K562 (cell line): ENCODE results near the gene HSD17B12. TPM values are rescaled to one million over a fixed set of nuclear protein-coding genes. Genes with fewer than 3 reads are reported as not detected.
A peak's percentile ranks its signal among the peaks of the same experiment; 100 is the strongest.

Experiments used
- CBX1 ChIP-seq: sonication (generic); IDR thresholded peaks from 2 replicates; pipeline ENCODE4 v1.6.1; 2016; ENCODE audit warnings: antibody characterized with exemption, low read depth, mild to moderate bottlenecking
- CUX1 ChIP-seq: fragments of 200-800 bp; sonication (Bioruptor generic); IDR thresholded peaks from 2 replicates; pipeline ENCODE4 v1.6.1; 2016; ENCODE audit warnings: missing genetic modification characterization, missing compliant biosample characterization
- HMBOX1 ChIP-seq: sonication (generic); IDR thresholded peaks from 2 replicates; pipeline ENCODE4 v1.6.1; 2016
- HMGN3 ChIP-seq: IDR thresholded peaks from 2 replicates; pipeline ENCODE4 v1.6.1; 2011; ENCODE audit warnings: borderline replicate concordance, low read depth, mild to moderate bottlenecking, mixed read lengths, low read length; ENCODE audit not compliant: insufficient read length; ENCODE audit errors: extremely low read depth
- RCOR1 ChIP-seq, 2 experiments: IDR thresholded peaks; 2 replicates each; pipeline ENCODE4 v1.6.1; 2012; ENCODE audit warnings: low read depth in 2 of 2, low read length in 2 of 2, borderline replicate concordance in 1 of 2, improper control_type of control experiment in 1 of 2
- RREB1 ChIP-seq: fragments of 250-450 bp; sonication (Bioruptor Pico); IDR thresholded peaks from 2 replicates; pipeline ENCODE4 v1.4.0; 2020
- SMARCA5 ChIP-seq: fragments of 450-650 bp; IDR thresholded peaks from 2 replicates; pipeline ENCODE4 v1.6.1; 2016
- THAP12 ChIP-seq: fragments of 250-450 bp; sonication (Bioruptor Pico); IDR thresholded peaks from 2 replicates; pipeline ENCODE4 v1.9.0; 2021; ENCODE audit warnings: mild to moderate bottlenecking, inconsistent platforms
- TRIM25 ChIP-seq: fragments of 450-650 bp; IDR thresholded peaks from 2 replicates; pipeline ENCODE4 v1.7.0; 2016; ENCODE audit warnings: borderline replicate concordance
- polyA plus RNA-seq, 8 experiments: library from polyadenylated mRNA; depleted of rRNA in 4 of 8; stranded (reverse) in 5 of 8; unstranded in 3 of 8; fragments of >200 nt; fragmentation: Nextera tagmentation in 2 of 8; fragmentation: Illumina TruSeq in 1 of 8; extraction: Ambion mirVana in 2 of 8; extraction: Trizol in 1 of 8; gene quantifications; 2 replicates each; pipeline versions ENCODE4 v1.2.1 to v1.2.3, GENCODE V29; 2011 to 2014; ENCODE audit warnings: inconsistent platforms in 1 of 8, missing spikeins in 1 of 8
- total RNA-seq, 7 experiments: library from RNA; depleted of rRNA in 6 of 7; stranded (reverse); fragments of >200 nt in 6 of 7; fragmentation: Illumina TruSeq in 2 of 7; extraction: Trizol in 2 of 7; gene quantifications; 2 replicates each; pipeline versions ENCODE4 v1.2.1 to v1.2.3, GENCODE V29; 2011 to 2021; ENCODE audit warnings: low replicate concordance in 1 of 7

The HSD17B12 gene
- total and polyA plus RNA-seq, 9 of the 15 experiments (the other 6 are each of a cell fraction or from before 2014, with no cell fraction given) = 9.1 to 34.5 (median 23.3) TPM

GRCh38 chr11:43747130-43747802, 66.7 kb downstream of the HSD17B12 start (continued):
- TF ChIP-seq SMARCA5 (0 out of 2 replicates have a peak, but pooled peaks have one; percentile 43), CBX1 (no peak), RCOR1 (IDR thresholded peaks at IDR 0.05; ENCODE audit: borderline replicate concordance in 1 of 2, low read depth in 2 of 2, low read length in 2 of 2) (peak in 1 of 2 experiments; percentile 65; a peak in 2 of 4 replicates), HMBOX1 (peak; percentile 94), CUX1 (CRISPR knock-in tag) (peak; percentile 50; the same call in 1 of the 2 replicates), TRIM25 (no peak), THAP12 (CRISPR knock-in tag) (no peak), RREB1 (no peak), HMGN3 (peak; percentile 27)
